ENCODE measurements around the gene PDCD6IP.
"Not testable (repeated sequence)": the region's sequence is repeated elsewhere in the genome, so short reads cannot be mapped to it uniquely, and the experiment has no call there.

PDCD6IP gene

GRCh38 chr3:33831053-33831452 lies 32.6 kb downstream of the PDCD6IP start:
- Histone ChIP-seq H3K9me3 (ENCODE audit: control insufficient read depth, low read length) (no peaks in the 10 kb centered on the region), H3K36me3 (ENCODE audit: control insufficient read depth, insufficient read depth, low read length) (no peaks in the 10 kb centered on the region), H3K27me3 (ENCODE audit: control insufficient read depth, insufficient read depth, low read length) (no peaks in the 10 kb centered on the region), H3K9ac (no peak overlapping the region), H2AFZ (no peak overlapping the region), H3K4me3 (ENCODE audit: low read depth, low read length) (no peak overlapping the region), H3K4me1 (no peaks in the 10 kb centered on the region), H3K4me2 (ENCODE audit: low read length) (no peak overlapping the region), H3K79me2 (no peaks in the 10 kb centered on the region), H3K27ac (no peak overlapping the region)
- no peak for TF ChIP-seq CTCF (IDR thresholded peaks at IDR 0.05)

GRCh38 chr3:33833408-33834095 lies 35.1 kb downstream of the PDCD6IP start:
- H3K79me2 ChIP-seq, result no peaks in the 10 kb centered on the region
- H3K9ac ChIP-seq, result no peak overlapping the region
- no peaks in the 10 kb centered on the region for H3K9me3 ChIP-seq (ENCODE audit: control insufficient read depth, low read length)
- no peak overlapping the region for H3K4me3 ChIP-seq (ENCODE audit: low read depth, low read length)
- no peak overlapping the region for H2AFZ ChIP-seq
- H3K4me2 ChIP-seq (ENCODE audit: low read length), result no peak overlapping the region
- no peaks in the 10 kb centered on the region for H3K4me1 ChIP-seq
- no peaks in the 10 kb centered on the region for H3K36me3 ChIP-seq (ENCODE audit: control insufficient read depth, insufficient read depth, low read length)
- TF ChIP-seq CTCF (IDR thresholded peaks at IDR 0.05), result no peak
- H3K27me3 ChIP-seq (ENCODE audit: control insufficient read depth, insufficient read depth, low read length), result no peaks in the 10 kb centered on the region
- H3K27ac ChIP-seq, result no peak overlapping the region

- H2AFZ ChIP-seq, result no peak overlapping the region
- H3K27ac ChIP-seq, result no peak overlapping the region
- H3K4me1 ChIP-seq, result no peaks in the 10 kb centered on the region
- H3K4me3 ChIP-seq (ENCODE audit: low read depth, low read length), result no peak overlapping the region
- H3K27me3 ChIP-seq (ENCODE audit: control insufficient read depth, insufficient read depth, low read length), result no peaks in the 10 kb centered on the region
- no peak overlapping the region for H3K9ac ChIP-seq
- no peak overlapping the region for H3K4me2 ChIP-seq (ENCODE audit: low read length)
- H3K9me3 ChIP-seq (ENCODE audit: control insufficient read depth, low read length), result no peaks in the 10 kb centered on the region
- H3K79me2 ChIP-seq, result no peaks in the 10 kb centered on the region
- H3K36me3 ChIP-seq (ENCODE audit: control insufficient read depth, insufficient read depth, low read length), result no peaks in the 10 kb centered on the region
- no peak for TF ChIP-seq CTCF (IDR thresholded peaks at IDR 0.05)
These were observed 35.6 kb downstream of the PDCD6IP start for GRCh38 chr3:33834096-33834453.

GRCh38 chr3:33837182-33837581 lies 38.8 kb downstream of the PDCD6IP start:
- H2AFZ ChIP-seq; H3K79me2 ChIP-seq; H3K27ac ChIP-seq; H3K4me2 ChIP-seq (ENCODE audit: low read length); H3K27me3 ChIP-seq (ENCODE audit: control insufficient read depth, insufficient read depth, low read length); H3K9me3 ChIP-seq (ENCODE audit: control insufficient read depth, low read length); H3K9ac ChIP-seq; H3K4me1 ChIP-seq; H3K4me3 ChIP-seq (ENCODE audit: low read depth, low read length); H3K36me3 ChIP-seq (ENCODE audit: control insufficient read depth, insufficient read depth, low read length): not testable (repeated sequence)

- no peak overlapping the region for H2AFZ ChIP-seq
- no peak overlapping the region for H3K27ac ChIP-seq
- no peaks in the 10 kb centered on the region for H3K36me3 ChIP-seq (ENCODE audit: control insufficient read depth, insufficient read depth, low read length)
- H3K27me3 ChIP-seq (ENCODE audit: control insufficient read depth, insufficient read depth, low read length), result no peaks in the 10 kb centered on the region
- no peak for TF ChIP-seq CTCF (IDR thresholded peaks at IDR 0.05)
- no peak overlapping the region for H3K4me3 ChIP-seq (ENCODE audit: low read depth, low read length)
- no peaks in the 10 kb centered on the region for H3K4me1 ChIP-seq
- H3K79me2 ChIP-seq, result peaks cover 2% of the 10 kb centered on the region
- H3K9ac ChIP-seq, result no peak overlapping the region
- no peak overlapping the region for H3K4me2 ChIP-seq (ENCODE audit: low read length)
- H3K9me3 ChIP-seq (ENCODE audit: control insufficient read depth, low read length), result no peaks in the 10 kb centered on the region
These were observed 40.9 kb downstream of the PDCD6IP start for GRCh38 chr3:33839283-33839682.
